ENCODE measurements around the gene ACVRL1.

DNA sequence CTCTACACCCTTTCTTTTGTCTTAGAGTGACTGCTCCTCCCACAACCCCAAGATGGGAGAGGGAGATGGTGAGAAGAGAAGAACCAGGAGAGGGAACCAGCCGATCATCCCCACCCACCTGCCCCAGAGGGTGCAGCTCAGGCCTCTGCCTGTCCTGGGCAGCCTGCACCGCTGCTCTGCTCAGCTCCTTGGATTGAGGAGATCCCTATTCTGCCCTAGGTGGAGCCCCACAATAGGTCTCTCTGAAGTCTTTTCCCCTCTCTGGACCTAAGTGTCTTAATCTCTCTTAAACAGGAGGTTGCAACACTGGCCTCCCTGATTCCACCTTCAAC lies 17.2 kb upstream of the ACVRL1 start:
- no peak for TF ChIP-seq CTCF (IDR thresholded peaks at IDR 0.05)
- TF ChIP-seq POLR2AphosphoS5 (IDR thresholded peaks at IDR 0.05; ENCODE audit: low read depth, low read length): no peak
- TF ChIP-seq SIN3A (IDR thresholded peaks at IDR 0.05; ENCODE audit: borderline replicate concordance, insufficient read depth, low read depth, low read length): no peak
- TF ChIP-seq REST (IDR thresholded peaks at IDR 0.05; ENCODE audit: insufficient read depth in 1 of 2, low read depth in 2 of 2, low read length in 1 of 2): no peak

All from Panc1 (cell line).